Trophoblast cell (in vitro differentiated cells and primary cell): Measurements from ENCODE around the gene BPIFB4.

Source experiments
- DNase-seq, 2 donors: peaks; one replicate each; pipeline ENCODE4 v3.0.0-alpha.2; 2016
- H2AFZ ChIP-seq: 2 replicates; pipeline ENCODE4 v1.6.1; 2013; ENCODE audit warnings: low read length, moderate library complexity, mild to moderate bottlenecking; ENCODE audit not compliant: insufficient read depth, poor library complexity
- H2AK5ac ChIP-seq: 2 replicates; pipeline ENCODE4 v1.6.1; 2013; ENCODE audit warnings: mild to moderate bottlenecking, low read length
- H2BK120ac ChIP-seq: 2 replicates; pipeline ENCODE4 v1.6.1; 2013; ENCODE audit warnings: low read length, mild to moderate bottlenecking, moderate library complexity; ENCODE audit not compliant: insufficient read depth, poor library complexity
- H2BK12ac ChIP-seq: 2 replicates; pipeline ENCODE4 v1.6.1; 2013; ENCODE audit warnings: mild to moderate bottlenecking, low read length, moderate library complexity
- H2BK5ac ChIP-seq: 2 replicates; pipeline ENCODE4 v1.6.1; 2013; ENCODE audit warnings: low read length, low read depth, moderate library complexity, mild to moderate bottlenecking; ENCODE audit not compliant: poor library complexity
- H3K14ac ChIP-seq: 2 replicates; pipeline ENCODE4 v1.6.1; 2013; ENCODE audit warnings: mild to moderate bottlenecking, low read length
- H3K18ac ChIP-seq: 2 replicates; pipeline ENCODE4 v1.6.1; 2013; ENCODE audit warnings: mild to moderate bottlenecking, low read length
- H3K23ac ChIP-seq: 2 replicates; pipeline ENCODE4 v1.6.1; 2013; ENCODE audit warnings: low read length
- H3K27ac ChIP-seq: 2 replicates; pipeline ENCODE4 v1.5.1; 2013; ENCODE audit warnings: low read depth, mild to moderate bottlenecking, inconsistent platforms, low read length, moderate library complexity
- H3K27me3 ChIP-seq: 2 replicates; pipeline ENCODE4 v1.6.1; 2013; ENCODE audit warnings: inconsistent platforms, mild to moderate bottlenecking, low read length, moderate library complexity; ENCODE audit not compliant: insufficient read depth
- H3K36me3 ChIP-seq, 2 experiments: 1 replicate in 1 of 2; 2 replicates in 1 of 2; pipeline ENCODE4 v1.6.1; 2013; ENCODE audit warnings: low read length in 2 of 2, mild to moderate bottlenecking in 2 of 2, moderate library complexity in 1 of 2; ENCODE audit not compliant: insufficient read depth in 2 of 2, control insufficient read depth in 1 of 2
- H3K4ac ChIP-seq: 2 replicates; pipeline ENCODE4 v1.6.1; 2013; ENCODE audit warnings: low read depth, mild to moderate bottlenecking, low read length, moderate library complexity
- H3K4me1 ChIP-seq, 2 experiments: 1 replicate in 1 of 2; 2 replicates in 1 of 2; pipeline ENCODE4 v1.6.1; 2013; ENCODE audit warnings: low read length in 2 of 2, mild to moderate bottlenecking in 2 of 2, moderate library complexity in 1 of 2; ENCODE audit not compliant: insufficient read depth in 2 of 2, control insufficient read depth in 1 of 2
- H3K4me2 ChIP-seq: 2 replicates; pipeline ENCODE4 v1.6.1; 2013; ENCODE audit warnings: inconsistent platforms, mild to moderate bottlenecking, low read length, moderate library complexity
- H3K4me3 ChIP-seq: 2 replicates; pipeline ENCODE4 v1.5.1; 2013; ENCODE audit warnings: mild to moderate bottlenecking, low read depth, low read length, inconsistent platforms
- H3K79me1 ChIP-seq: one replicate; pipeline ENCODE4 v1.6.1; 2013; ENCODE audit warnings: low read length
- H3K79me2 ChIP-seq: 2 replicates; pipeline ENCODE4 v1.6.1; 2013; ENCODE audit warnings: low read length, mild to moderate bottlenecking; ENCODE audit not compliant: control insufficient read depth, insufficient read depth, poor library complexity
- H3K9ac ChIP-seq: 2 replicates; pipeline ENCODE4 v1.6.1; 2013; ENCODE audit warnings: mild to moderate bottlenecking, low read length
- H3K9me3 ChIP-seq: 2 replicates; pipeline ENCODE4 v1.6.1; 2013; ENCODE audit warnings: low read depth, mild to moderate bottlenecking, control low read depth, inconsistent platforms, low read length; ENCODE audit not compliant: insufficient read depth
- H4K12ac ChIP-seq: 2 replicates; pipeline ENCODE4 v1.6.1; 2013; ENCODE audit warnings: low read depth, mild to moderate bottlenecking, low read length, moderate library complexity
- H4K8ac ChIP-seq: 2 replicates; pipeline ENCODE4 v1.6.1; 2013; ENCODE audit warnings: low read depth, mild to moderate bottlenecking, low read length, moderate library complexity
- H4K91ac ChIP-seq: one replicate; pipeline ENCODE4 v1.6.1; 2013; ENCODE audit warnings: low read depth, mild to moderate bottlenecking, low read length, moderate library complexity
- WGBS: extraction: QIAGEN DNeasy Blood & Tissue Kit; methylation state at CpG from one replicate; pipeline ENCODE4 v1.1.7; 2013; ENCODE audit warnings: missing lambda C conversion rate; ENCODE audit not compliant: insufficient read length, insufficient coverage; ENCODE audit errors: extremely low coverage; 5-methylcytosine and 5-hydroxymethylcytosine counted together

The BPIFB4 gene

GRCh38 chr20:33063271-33063670 lies 16.2 kb upstream of the BPIFB4 start:
- H4K91ac ChIP-seq: no peak overlapping the region
- no peak overlapping the region for H3K14ac ChIP-seq
- H2AFZ ChIP-seq: no peak overlapping the region
- H2AK5ac ChIP-seq: no peak overlapping the region
- H3K9me3 ChIP-seq: no peaks in the 10 kb centered on the region
- no peak overlapping the region for H3K4me2 ChIP-seq
- H3K18ac ChIP-seq: no peak overlapping the region
- H2BK5ac ChIP-seq: no peak overlapping the region
- H3K27me3 ChIP-seq: no peaks in the 10 kb centered on the region
- no CpG with 5 or more reads among the region's 6 CpGs for WGBS
- no peak overlapping the region for H2BK120ac ChIP-seq
- H3K79me1 ChIP-seq: no peaks in the 10 kb centered on the region
- H3K36me3 ChIP-seq: no peaks in the 10 kb centered on the region
- H3K9ac ChIP-seq: no peak overlapping the region
- H3K4me1 ChIP-seq: no peaks in the 10 kb centered on the region
- no peak overlapping the region for H3K23ac ChIP-seq
- no peak overlapping the region for H4K12ac ChIP-seq
- H4K8ac ChIP-seq: no peak overlapping the region
- no peak overlapping the region for H3K4me3 ChIP-seq
- no peak overlapping the region for H3K27ac ChIP-seq
- no peak for DNase-seq
- no peaks in the 10 kb centered on the region for H3K79me2 ChIP-seq
- H3K4ac ChIP-seq: no peak overlapping the region
- no peak overlapping the region for H2BK12ac ChIP-seq

DNA sequence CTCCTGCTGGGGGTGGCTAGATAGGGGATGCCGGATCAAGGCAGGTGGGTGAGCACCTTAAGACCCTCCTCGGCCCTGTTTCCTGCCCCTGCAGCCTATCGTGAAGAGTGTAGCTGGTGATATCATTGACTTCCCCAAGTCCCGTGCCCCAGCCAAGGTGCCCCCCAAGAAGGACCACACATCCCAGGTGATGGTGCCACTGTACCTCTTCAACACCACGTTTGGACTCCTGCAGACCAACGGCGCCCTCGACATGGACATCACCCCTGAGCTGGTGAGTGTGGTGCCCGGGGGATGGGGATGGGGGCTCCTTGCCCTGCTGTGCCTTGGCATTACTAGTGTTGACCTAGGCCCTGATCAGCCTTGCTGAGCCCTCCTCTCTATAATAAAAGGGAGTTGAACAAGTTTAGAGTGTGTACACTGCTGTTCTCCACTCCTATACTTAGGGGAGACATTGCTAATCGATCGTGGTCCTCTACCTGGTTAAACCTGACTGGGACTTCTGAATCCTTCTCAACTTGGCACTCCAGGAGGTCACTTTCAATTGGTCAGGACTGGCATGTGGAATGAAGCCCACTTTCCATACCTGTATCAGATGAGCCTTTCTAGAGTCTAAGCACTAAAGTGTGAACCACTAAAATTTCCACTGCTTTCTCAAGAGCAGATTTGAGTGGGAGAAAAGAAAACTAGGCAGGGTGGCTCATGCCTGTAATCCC lies 14.7 kb upstream of the BPIFB4 start:
- no peak overlapping the region for H3K9ac ChIP-seq
- H3K4me1 ChIP-seq: no peaks in the 10 kb centered on the region
- H4K12ac ChIP-seq: no peak overlapping the region
- no peak overlapping the region for H3K14ac ChIP-seq
- no CpG with 5 or more reads among the region's 11 CpGs for WGBS
- H4K91ac ChIP-seq: no peak overlapping the region
- no peak overlapping the region for H3K4me2 ChIP-seq
- no peak overlapping the region for H2BK120ac ChIP-seq
- no peak overlapping the region for H2AFZ ChIP-seq
- H3K23ac ChIP-seq: no peak overlapping the region
- no peak overlapping the region for H2BK5ac ChIP-seq
- H3K27me3 ChIP-seq: no peaks in the 10 kb centered on the region
- no peaks in the 10 kb centered on the region for H3K36me3 ChIP-seq
- H3K27ac ChIP-seq: no peak overlapping the region
- H3K18ac ChIP-seq: no peak overlapping the region
- H3K4me3 ChIP-seq: no peak overlapping the region
- H3K79me2 ChIP-seq: no peaks in the 10 kb centered on the region
- H2BK12ac ChIP-seq: no peak overlapping the region
- H3K4ac ChIP-seq: no peak overlapping the region
- no peaks in the 10 kb centered on the region for H3K79me1 ChIP-seq
- H2AK5ac ChIP-seq: no peak overlapping the region
- no peak for DNase-seq
- H4K8ac ChIP-seq: no peak overlapping the region
- H3K9me3 ChIP-seq: no peaks in the 10 kb centered on the region

DNA sequence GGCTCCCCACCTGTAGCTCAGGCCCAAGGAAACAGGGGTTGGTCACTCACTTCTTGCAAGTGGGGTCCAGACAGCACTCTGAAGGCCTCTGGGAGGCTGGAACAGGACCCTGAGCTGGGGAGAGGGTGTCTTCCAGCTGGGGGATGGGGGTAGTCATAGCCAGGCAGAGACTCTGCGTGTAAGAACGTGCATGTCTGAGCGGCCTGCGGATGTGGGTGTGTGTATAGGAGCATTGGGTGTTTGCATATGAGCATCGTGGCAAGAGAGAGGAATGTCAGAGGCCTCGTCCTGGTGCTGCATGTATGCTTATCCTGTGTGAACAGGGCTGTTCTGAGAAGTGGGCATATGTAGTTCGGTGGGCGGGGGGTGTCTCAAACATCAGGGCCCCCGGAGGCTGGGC lies 13.7 kb upstream of the BPIFB4 start:
- no CpG with 5 or more reads among the region's 9 CpGs for WGBS
- H2BK5ac ChIP-seq: no peak overlapping the region
- H3K4me1 ChIP-seq: no peaks in the 10 kb centered on the region
- H3K27me3 ChIP-seq: no peaks in the 10 kb centered on the region
- no peak overlapping the region for H2BK12ac ChIP-seq
- H4K12ac ChIP-seq: no peak overlapping the region
- H3K4me3 ChIP-seq: no peak overlapping the region
- no peak overlapping the region for H3K27ac ChIP-seq
- no peak overlapping the region for H4K8ac ChIP-seq
- H2AFZ ChIP-seq: no peak overlapping the region
- no peaks in the 10 kb centered on the region for H3K9me3 ChIP-seq
- no peak overlapping the region for H3K4ac ChIP-seq
- H3K79me1 ChIP-seq: no peaks in the 10 kb centered on the region
- DNase-seq: no peak
- no peak overlapping the region for H3K9ac ChIP-seq
- no peak overlapping the region for H3K4me2 ChIP-seq
- no peak overlapping the region for H3K18ac ChIP-seq
- H3K36me3 ChIP-seq: no peaks in the 10 kb centered on the region
- H3K79me2 ChIP-seq: no peaks in the 10 kb centered on the region
- H3K14ac ChIP-seq: no peak overlapping the region
- no peak overlapping the region for H4K91ac ChIP-seq
- H2AK5ac ChIP-seq: no peak overlapping the region
- no peak overlapping the region for H2BK120ac ChIP-seq
- H3K23ac ChIP-seq: no peak overlapping the region

GRCh38 chr20:33067806-33068205 lies 11.6 kb upstream of the BPIFB4 start:
- Histone ChIP-seq H4K8ac (no peak overlapping the region), H3K9ac (no peak overlapping the region), H3K79me1 (no peaks in the 10 kb centered on the region), H4K12ac (no peak overlapping the region), H2BK120ac (no peak overlapping the region), H3K36me3 (no peaks in the 10 kb centered on the region), H3K14ac (no peak overlapping the region), H3K4me1 (no peaks in the 10 kb centered on the region), H3K9me3 (no peaks in the 10 kb centered on the region), H4K91ac (no peak overlapping the region), H3K79me2 (no peaks in the 10 kb centered on the region), H2AFZ (no peak overlapping the region), H3K4me3 (no peak overlapping the region), H2BK12ac (no peak overlapping the region), H3K18ac (no peak overlapping the region), H3K27ac (no peak overlapping the region), H2BK5ac (no peak overlapping the region), H2AK5ac (no peak overlapping the region), H3K4me2 (no peak overlapping the region), H3K27me3 (no peaks in the 10 kb centered on the region), H3K23ac (no peak overlapping the region), H3K4ac (no peak overlapping the region)
- no peak for DNase-seq
- no CpG with 5 or more reads among the region's 3 CpGs for WGBS
